DOHH2 (cell line): ENCODE data around the gene WHRN.

ENCODE experiments used
- H3F3A ChIP-seq: fragments of 200-600 bp; sonication (generic), shearing (Covaris generic); 2 replicates; pipeline ENCODE4 v1.6.0; 2016; ENCODE audit warnings: antibody characterized with exemption, mild to moderate bottlenecking; ENCODE audit not compliant: control insufficient read depth, insufficient read depth
- H3K27ac ChIP-seq: fragments of 200-600 bp; sonication (generic); 2 replicates; pipeline ENCODE4 v1.5.1; 2014; ENCODE audit warnings: low read depth, mild to moderate bottlenecking, low read length, moderate library complexity
- H3K27me3 ChIP-seq: fragments of 200-600 bp; sonication (generic); 2 replicates; pipeline ENCODE4 v1.6.1; 2014; ENCODE audit warnings: mild to moderate bottlenecking, low read length, mixed read lengths; ENCODE audit not compliant: control insufficient read depth
- H3K36me3 ChIP-seq: fragments of 200-600 bp; sonication (generic); 2 replicates; pipeline ENCODE4 v1.6.1; 2014; ENCODE audit warnings: mild to moderate bottlenecking, low read length, moderate library complexity, mixed read lengths; ENCODE audit not compliant: control insufficient read depth
- H3K4me1 ChIP-seq: fragments of 200-600 bp; sonication (generic); 2 replicates; pipeline ENCODE4 v1.6.1; 2014; ENCODE audit warnings: mild to moderate bottlenecking, low read length, mixed read lengths; ENCODE audit not compliant: control insufficient read depth
- H3K4me2 ChIP-seq: fragments of 200-600 bp; sonication (generic); 2 replicates; pipeline ENCODE4 v1.6.0; 2014; ENCODE audit warnings: mild to moderate bottlenecking, low read length, moderate library complexity
- H3K4me3 ChIP-seq: fragments of 200-600 bp; sonication (generic); 2 replicates; pipeline ENCODE4 v1.5.1; 2014; ENCODE audit warnings: mild to moderate bottlenecking, low read length, mixed read lengths
- H3K79me2 ChIP-seq: fragments of 200-600 bp; sonication (generic); 2 replicates; pipeline ENCODE4 v1.6.1; 2014; ENCODE audit warnings: mild to moderate bottlenecking, low read length, mixed read lengths; ENCODE audit not compliant: control insufficient read depth
- H3K9me2 ChIP-seq: fragments of 200-600 bp; sonication (generic); replicated peaks from 2 replicates; pipeline ENCODE4 v1.6.1; 2014; ENCODE audit warnings: mild to moderate bottlenecking, low read length, mixed read lengths; ENCODE audit not compliant: control insufficient read depth
- H3K9me3 ChIP-seq: fragments of 200-600 bp; sonication (generic); 2 replicates; pipeline ENCODE4 v1.6.1; 2014; ENCODE audit warnings: antibody characterized with exemption, low read length, mixed read lengths; ENCODE audit not compliant: control insufficient read depth, insufficient read depth
- H4K20me1 ChIP-seq: fragments of 200-600 bp; sonication (generic); 2 replicates; pipeline ENCODE4 v1.6.0; 2014; ENCODE audit warnings: low read depth, mild to moderate bottlenecking, antibody characterized with exemption, low read length, moderate library complexity; ENCODE audit not compliant: control insufficient read depth, insufficient read depth
- EZH2phosphoT487 ChIP-seq: fragments of 200-600 bp; sonication (generic); IDR thresholded peaks from 2 replicates; pipeline ENCODE4 v1.6.1; 2017; ENCODE audit warnings: borderline replicate concordance, mild to moderate bottlenecking, antibody characterized with exemption, low read length, moderate library complexity, mixed read lengths
- TF ChIP-seq, protein P1 (sequence below): fragments of 200-600 bp; sonication (generic); IDR thresholded peaks from one replicate; pipeline ENCODE4 v1.5.1; 2014; ENCODE audit warnings: antibody characterized with exemption, mild to moderate bottlenecking, low read depth, low read length; ENCODE audit not compliant: poor library complexity, severe bottlenecking

Gene WHRN

DNA sequence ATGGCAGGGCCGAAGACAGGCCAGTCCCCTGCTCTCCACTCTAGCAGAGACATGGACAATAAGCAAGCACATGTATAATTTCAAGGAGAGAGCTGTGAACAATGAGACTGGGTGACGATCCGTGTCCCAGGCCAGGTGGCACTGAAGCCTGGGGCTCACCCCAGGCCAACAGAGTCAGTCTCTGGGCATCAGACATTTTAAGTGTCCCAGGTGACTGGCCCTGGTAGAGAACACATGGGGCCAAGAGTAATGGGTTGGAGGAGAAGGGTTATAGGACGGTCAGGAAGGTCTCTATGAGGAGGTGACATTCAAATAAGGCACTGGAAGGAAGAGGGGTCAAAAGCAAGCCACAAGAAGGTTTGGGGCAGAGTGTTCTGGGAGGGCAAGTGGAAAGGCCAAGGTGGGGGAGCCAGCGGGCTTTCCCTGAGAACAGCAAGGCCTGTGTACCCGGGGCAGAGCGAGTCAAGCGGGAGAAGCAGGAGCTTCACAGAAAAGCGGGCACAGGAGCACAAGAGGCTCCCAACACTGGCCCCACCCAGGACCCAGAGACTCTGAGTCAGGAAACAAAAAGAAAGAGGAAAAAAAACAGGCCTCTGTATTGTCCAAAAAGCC, 116.4 kb downstream of the WHRN start:
- Histone ChIP-seq H3K79me2 (peaks cover 90% of the 10 kb centered on the region), H3K4me3 (peak overlapping the region; percentile 78), H3K27me3 (no peaks in the 10 kb centered on the region), H3K9me2 (no peaks in the 10 kb centered on the region), H3K27ac (peak overlapping the region; percentile 95), H4K20me1 (no peaks in the 10 kb centered on the region), H3K36me3 (peaks cover 84% of the 10 kb centered on the region), H3K4me2 (peak overlapping the region; percentile 87), H3F3A (peaks cover 52% of the 10 kb centered on the region), H3K9me3 (no peaks in the 10 kb centered on the region), H3K4me1 (peaks cover 81% of the 10 kb centered on the region)
- TF ChIP-seq EZH2phosphoT487 = no peak
- TF ChIP-seq, protein P1, sequence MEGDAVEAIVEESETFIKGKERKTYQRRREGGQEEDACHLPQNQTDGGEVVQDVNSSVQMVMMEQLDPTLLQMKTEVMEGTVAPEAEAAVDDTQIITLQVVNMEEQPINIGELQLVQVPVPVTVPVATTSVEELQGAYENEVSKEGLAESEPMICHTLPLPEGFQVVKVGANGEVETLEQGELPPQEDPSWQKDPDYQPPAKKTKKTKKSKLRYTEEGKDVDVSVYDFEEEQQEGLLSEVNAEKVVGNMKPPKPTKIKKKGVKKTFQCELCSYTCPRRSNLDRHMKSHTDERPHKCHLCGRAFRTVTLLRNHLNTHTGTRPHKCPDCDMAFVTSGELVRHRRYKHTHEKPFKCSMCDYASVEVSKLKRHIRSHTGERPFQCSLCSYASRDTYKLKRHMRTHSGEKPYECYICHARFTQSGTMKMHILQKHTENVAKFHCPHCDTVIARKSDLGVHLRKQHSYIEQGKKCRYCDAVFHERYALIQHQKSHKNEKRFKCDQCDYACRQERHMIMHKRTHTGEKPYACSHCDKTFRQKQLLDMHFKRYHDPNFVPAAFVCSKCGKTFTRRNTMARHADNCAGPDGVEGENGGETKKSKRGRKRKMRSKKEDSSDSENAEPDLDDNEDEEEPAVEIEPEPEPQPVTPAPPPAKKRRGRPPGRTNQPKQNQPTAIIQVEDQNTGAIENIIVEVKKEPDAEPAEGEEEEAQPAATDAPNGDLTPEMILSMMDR = no peak

DNA sequence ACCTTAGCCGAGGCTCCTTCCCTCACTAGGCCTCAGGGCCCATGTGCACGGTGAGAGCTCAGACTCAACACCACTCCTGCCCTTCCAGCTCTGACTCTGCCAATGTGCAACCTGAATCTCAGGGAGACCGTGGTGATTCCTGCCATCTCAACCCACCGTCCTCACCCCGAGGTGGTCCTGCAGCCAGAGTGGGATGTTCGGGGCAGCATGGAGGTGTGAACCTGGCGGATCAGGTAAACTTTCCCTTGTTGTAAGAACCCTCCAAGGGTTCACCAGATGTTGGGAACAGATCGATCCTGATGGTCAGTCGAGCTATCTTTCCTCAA, 117.0 kb downstream of the WHRN start:
- Histone ChIP-seq H3K9me3 (no peaks in the 10 kb centered on the region), H3K79me2 (peaks cover 91% of the 10 kb centered on the region), H3K4me2 (peak overlapping the region; percentile 87), H3K4me1 (peaks cover 81% of the 10 kb centered on the region), H3F3A (peaks cover 48% of the 10 kb centered on the region), H3K27me3 (no peaks in the 10 kb centered on the region), H3K36me3 (peaks cover 88% of the 10 kb centered on the region), H3K4me3 (peak overlapping the region; percentile 78), H4K20me1 (no peaks in the 10 kb centered on the region), H3K9me2 (no peaks in the 10 kb centered on the region), H3K27ac (peak overlapping the region; percentile 95)
- TF ChIP-seq, protein P1 = no peak
- no peak for TF ChIP-seq EZH2phosphoT487

DNA sequence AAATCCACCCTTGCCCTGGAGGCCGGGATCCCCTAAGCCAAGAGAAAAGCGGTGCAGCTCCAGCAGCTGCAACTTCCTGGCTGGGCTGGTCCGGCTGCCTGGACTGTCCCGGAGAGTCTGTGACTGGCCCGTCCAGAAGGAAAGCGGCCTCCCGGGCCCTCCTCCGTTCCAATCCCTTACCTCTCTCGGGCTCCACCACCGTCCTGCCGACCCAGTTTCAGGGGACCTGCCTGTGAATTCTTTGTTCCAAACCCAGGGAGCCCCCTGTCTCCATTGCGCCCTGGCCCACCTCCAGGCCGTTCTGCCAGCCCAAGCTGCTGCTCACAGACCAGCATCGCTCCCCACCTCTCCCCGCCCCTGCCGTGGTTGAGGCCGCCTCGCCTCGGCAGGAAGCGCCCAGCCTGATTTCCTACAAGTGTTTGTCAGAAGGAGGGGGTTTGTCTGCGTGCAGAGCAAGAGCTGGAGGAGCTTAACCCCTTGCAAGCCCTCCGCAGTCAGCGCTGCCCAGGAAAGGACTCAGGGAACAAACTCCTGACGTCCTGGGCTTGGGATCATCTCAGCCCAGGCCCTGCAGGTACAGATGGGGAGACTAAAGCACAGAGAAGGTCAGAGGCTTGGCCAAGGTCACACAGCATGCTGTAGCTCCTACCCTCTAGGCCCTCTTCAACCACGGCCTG, 117.5 kb downstream of the WHRN start, which contains the start of gene AKNA:
Gene AKNA, minus strand, starts transcription at position 303 of the 677 bp plus-strand sequence. CDS start 6,649 bp downstream, outside the sequence.
- H3K4me1 ChIP-seq = peaks cover 82% of the 10 kb centered on the region
- no peaks in the 10 kb centered on the region for H3K9me2 ChIP-seq
- no peaks in the 10 kb centered on the region for H3K9me3 ChIP-seq
- H3K4me3 ChIP-seq = peak within 1 kb of the TSS; percentile 78
- TF ChIP-seq EZH2phosphoT487 = no peak
- TF ChIP-seq, protein P1 = no peak
- no peaks in the 10 kb centered on the region for H4K20me1 ChIP-seq
- H3K27ac ChIP-seq = peak within 1 kb of the TSS; percentile 95
- peaks cover 93% of the 10 kb centered on the region for H3K36me3 ChIP-seq
- H3K4me2 ChIP-seq = peak within 1 kb of the TSS; percentile 87
- peaks cover 96% of the 10 kb centered on the region for H3K79me2 ChIP-seq
- peaks cover 46% of the 10 kb centered on the region for H3F3A ChIP-seq
- no peaks in the 10 kb centered on the region for H3K27me3 ChIP-seq
